GM19438 (cell line): ENCODE results near the gene LIAS.
"Not testable (repeated sequence)": the region's sequence is repeated elsewhere in the genome, so short reads cannot be mapped to it uniquely, and the experiment has no call there.

Experiments
- ATAC-seq: cut with Tn5 transposase; IDR thresholded peaks from one replicate; pipeline ENCODE4 v1.9.1; 2021; ENCODE audit warnings: low read depth; ENCODE audit not compliant: unreplicated experiment

Gene LIAS

DNA sequence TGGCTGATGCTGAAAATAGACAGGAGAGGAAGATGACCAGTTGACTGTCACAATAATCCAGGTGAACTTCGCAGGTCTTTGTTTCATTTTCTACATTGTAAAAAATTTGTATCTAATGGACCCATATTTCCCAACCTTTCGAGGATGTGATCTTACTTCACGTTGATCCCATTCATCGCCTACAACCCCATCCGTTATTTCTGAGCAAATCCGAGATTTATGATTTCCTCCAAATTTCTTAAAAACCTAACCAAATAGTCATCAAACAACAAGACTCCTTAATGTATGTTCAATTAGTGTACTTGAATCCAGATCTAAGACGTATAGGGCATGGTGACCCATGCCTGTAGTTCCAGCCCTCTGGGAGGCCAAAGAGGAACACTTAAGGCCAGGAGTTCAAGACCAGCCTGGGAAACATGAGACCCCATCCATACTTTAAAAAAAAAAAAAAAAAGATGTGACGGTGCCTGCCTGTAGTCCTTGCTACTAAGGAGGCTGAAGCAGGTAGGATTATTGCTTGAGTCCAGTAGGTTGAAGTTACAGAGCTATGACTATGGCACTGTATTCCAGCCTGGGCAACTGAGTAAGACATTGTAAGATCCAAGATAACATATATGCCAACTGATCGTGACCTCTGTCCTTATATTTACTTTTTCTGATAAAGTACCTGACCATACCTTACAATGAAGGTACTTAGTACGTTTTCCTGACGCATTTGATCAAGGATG, 5.8 kb upstream of the LIAS start:
- no peak for ATAC-seq

DNA sequence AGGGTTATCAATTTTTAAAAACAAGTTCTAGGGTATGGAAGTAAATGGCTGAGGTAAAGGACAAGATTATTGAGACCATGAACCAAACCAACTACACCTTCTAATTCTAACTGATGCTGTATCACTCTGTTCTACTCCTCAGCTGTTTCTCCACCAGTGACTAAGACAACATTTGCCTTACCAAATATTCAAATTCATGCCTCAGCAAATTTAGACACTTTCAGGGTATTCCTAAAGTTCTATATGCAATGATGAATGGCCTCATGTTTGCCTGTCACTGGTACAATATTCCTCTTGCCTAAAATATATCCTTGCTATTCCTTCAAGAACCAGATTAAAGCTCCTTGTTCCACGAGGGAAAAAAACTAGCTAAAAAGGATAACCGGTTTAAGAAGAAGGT, 5.1 kb upstream of the LIAS start:
- ATAC-seq = no peak

DNA sequence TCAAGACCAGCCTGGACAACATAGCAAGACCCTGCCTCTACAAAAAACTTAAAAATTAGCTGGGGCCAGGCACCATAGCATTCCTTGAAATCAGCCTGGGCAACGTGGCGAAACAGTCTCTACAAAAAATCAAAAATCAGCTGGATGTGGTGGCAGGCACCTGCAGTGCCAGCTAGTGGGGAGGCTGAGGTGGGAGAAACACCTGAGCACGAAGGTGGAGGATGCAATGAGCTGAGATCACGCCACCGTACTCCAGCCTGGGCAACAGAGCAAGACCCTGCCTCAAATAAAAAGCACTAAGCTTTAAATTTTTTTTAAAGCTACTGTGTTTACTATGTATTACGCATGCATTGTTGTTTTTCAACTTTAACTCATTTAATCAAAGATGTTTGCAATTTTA, 3.4 kb upstream of the LIAS start:
- no peak for ATAC-seq

DNA sequence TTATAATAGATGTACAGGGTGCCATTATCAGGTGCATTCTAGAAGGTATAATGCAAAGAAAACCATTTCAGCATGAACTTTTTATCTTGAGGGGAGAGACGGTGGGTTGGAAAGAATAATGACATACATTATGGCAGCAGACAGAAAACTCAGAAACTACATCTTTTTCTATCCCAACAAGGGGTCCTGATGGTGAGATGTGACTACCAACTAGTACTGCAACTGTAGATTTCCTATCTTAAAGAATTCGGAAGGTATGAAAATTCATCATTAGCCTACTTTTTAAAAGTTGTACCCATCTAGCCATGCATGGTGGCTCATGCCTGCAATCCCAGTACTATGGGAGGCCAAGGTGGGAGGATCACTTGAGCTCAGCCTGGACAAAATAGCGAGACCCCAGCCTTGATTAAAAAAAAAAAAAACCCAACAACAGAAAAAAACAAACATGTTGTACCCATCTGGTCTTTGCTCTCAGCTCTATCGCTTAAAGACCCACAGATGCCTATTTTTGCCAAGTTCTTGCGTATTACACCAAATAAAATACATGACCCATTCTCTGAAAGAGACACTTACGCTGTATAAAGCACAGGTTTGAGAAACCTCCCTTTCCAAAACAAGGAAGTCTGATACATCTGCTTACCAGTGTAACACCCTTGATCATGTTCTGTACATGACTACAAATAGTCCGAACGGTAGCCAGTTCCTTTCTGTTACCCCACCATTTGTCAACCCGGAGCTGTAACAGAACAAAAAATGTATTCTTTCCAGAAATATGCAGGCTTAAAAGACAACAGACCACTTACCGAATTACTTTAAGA, 1.7 kb upstream of the LIAS start:
- no peak for ATAC-seq

DNA sequence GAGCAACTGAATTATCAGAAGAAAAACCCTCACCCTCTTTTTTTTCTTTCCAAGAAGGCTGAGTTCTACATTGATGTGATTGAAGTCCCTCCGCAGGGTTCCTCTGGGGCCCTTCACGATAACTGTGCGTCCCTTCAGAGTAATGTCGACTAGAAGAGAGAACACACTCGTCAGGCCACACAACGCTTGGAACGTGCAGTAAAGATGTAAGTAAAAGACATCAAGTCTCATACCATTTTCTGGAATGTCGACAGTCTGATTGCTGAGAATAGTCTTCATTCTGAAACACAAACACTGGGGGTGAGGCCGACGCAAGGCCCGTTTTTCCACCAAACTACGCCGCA, 723 bp upstream of the LIAS start:
- ATAC-seq = not testable (repeated sequence)

DNA sequence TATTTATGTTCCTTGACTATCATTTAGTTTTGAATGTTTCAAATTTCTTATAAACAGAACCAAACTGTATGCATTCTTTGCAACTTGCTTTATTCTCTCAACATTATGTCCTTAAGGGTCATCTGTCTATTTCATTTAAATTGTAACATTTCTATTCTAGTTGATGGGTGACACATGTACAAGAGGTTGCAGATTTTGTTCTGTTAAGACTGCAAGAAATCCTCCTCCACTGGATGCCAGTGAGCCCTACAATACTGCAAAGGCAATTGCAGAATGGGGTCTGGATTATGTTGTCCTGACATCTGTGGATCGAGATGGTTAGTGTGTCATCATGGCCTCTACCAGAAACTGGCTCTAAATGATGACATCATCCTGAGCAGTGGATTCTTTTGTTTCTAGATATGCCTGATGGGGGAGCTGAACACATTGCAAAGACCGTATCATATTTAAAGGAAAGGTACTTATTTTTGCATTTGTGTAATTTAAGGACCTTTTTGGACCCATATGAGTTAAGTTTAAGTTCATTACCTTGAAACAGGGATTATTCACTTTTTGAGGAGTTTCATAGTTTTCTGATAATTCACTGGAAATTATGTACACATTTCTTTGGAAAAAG, 6.1 kb downstream of the LIAS start:
- no peak for ATAC-seq

DNA sequence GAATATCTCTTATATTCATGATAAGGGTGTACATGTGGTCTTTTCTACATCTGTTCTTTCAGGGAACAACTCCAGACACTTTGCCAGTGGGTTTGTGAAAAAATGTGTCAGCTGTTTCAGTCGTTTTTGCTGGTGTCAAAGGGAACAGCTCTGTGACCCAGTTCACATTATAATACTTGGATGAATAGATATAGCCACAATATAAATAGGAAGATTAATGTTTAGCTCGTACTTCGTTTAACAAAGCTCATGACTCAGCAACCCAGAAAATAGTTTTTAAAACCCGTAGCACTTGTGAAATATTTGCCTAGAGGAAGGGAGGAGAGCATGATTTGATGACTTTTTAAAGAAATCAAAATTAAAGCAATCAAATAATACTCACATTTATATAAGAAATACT, 7.9 kb downstream of the LIAS start:
- no peak for ATAC-seq

DNA sequence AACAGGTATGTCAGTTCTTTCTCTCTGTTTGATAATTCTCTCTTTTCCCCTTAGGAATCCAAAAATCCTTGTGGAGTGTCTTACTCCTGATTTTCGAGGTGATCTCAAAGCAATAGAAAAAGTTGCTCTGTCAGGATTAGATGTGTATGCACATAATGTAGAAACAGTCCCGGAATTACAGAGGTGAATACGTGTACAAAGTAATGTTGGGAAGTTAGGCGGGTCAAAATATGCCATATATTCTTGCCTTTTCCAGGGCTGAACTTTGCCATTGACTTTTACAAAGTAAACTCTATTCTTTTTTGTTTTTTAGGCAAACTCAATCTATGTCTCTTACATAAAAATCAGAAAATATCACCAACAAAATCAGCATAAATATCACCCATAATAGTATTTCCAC, 8.6 kb downstream of the LIAS start:
- no peak for ATAC-seq

DNA sequence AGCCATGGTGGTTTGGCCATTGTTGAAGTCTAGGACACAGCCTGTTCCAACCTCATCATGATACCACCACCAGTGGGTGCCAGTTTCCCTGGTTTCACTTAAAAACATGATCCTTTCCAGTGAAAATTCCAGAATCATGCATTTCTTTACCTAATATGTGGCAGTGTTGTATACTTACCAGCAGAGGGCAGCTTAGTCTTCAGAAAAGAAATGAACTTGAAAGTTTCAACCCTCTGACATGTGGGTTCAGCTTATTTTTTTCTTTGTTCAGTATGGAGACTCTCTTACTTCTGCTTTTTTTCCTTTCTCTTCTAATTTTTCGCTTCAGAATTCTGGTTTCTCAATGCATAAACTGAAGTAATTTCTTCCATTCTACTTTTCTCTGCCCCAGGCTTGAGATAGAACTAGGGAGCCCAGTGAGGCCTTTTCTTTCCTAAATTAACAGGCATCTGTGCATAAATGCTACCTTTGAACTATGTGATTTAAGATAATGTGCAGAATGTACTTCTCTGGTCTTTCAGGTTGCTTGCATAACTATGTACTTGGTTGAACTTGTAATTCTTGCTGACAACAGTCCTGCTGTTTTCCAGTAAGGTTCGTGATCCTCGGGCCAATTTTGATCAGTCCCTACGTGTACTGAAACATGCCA, 10.7 kb downstream of the LIAS start:
- ATAC-seq = peak; percentile 72

DNA sequence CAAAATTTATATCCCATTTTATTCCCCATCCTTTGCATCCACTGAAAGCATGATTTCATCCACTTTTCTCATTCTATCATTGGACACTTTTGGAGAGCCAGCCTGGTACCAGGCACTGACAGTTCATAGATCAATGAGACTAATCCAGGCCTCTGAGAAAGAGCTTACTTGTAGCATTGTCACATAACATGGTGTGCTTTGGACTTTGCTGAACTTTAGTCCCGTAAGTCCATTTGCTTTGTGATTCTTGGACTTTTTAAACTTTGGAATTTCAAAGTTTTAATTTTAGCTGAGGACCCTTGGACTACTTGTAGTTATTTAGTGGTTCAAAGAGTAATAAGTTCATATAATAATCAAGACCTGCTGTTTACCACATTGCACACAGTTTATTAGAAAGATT, 11.5 kb downstream of the LIAS start:
- ATAC-seq = no peak

DNA sequence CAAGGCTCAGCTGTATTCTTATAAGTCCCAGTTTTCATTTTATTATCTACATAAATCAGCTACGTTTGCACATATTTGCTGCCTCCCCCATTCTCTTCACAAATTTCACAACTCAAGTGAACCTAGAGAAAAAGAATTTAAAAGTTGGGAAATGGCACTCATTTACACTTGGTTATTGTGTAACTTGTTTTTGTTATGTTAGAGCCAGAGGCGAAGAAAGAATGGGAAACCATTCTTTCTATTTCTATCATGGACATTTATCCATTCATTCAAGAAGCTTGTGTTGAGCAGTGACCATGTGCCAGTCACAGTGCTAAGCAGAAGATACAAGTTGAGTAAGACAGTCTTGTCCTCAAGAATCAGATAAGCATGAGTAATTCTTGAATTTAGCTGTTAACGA, 13.5 kb downstream of the LIAS start:
- ATAC-seq = no peak

DNA sequence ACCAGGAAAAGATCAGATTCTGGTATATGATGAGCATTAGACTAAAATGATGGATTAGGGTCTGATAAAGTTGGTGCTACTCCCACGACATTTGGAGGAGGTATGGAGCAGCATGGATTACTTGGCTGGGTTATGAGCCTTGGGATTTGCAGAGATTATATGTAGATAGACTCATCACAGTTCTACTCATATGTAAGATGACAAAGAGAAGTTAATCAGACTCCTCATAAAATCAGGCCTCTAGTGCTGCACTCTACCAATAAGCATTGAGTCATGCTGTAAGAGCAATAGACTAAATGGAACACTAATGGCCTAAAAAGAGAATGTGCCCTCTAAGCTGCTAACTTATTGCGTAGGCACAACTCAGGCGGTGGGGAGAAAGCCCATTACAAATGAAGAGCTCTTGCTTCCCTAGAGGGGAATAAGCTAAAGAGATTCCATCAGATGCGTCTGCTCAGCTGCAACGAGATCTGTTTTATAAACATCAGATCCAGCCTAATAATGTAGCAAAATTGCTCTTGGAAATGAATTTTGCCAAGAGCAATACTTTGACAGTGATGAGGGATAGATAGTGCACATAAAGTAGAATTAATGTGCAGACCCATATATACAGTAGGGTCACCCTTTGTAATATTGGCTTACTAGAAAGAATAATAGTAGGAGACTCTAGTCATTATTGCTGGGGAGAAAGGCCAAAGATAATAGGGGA, 17.5 kb downstream of the LIAS start:
- no peak for ATAC-seq

DNA sequence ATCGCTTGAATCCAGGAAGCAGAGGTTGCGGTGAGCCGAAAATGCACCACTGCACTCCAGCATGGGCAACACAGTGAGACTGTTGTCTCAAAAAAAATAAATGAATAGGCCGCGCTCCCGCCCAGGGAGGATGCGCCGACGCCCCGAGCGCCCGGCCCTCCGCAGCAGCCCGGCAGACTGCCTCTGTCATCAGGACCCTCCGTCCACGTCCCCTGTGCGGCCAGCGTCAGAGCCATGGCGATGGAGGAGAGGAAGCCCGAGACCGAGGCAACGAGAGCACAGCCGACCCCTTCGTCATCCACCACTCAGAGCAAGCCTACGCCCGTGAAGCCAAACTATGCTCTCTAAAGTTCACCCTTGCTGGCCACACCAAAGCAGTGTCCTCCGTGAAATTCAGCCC, 21.4 kb downstream of the LIAS start:
- ATAC-seq = no peak

DNA sequence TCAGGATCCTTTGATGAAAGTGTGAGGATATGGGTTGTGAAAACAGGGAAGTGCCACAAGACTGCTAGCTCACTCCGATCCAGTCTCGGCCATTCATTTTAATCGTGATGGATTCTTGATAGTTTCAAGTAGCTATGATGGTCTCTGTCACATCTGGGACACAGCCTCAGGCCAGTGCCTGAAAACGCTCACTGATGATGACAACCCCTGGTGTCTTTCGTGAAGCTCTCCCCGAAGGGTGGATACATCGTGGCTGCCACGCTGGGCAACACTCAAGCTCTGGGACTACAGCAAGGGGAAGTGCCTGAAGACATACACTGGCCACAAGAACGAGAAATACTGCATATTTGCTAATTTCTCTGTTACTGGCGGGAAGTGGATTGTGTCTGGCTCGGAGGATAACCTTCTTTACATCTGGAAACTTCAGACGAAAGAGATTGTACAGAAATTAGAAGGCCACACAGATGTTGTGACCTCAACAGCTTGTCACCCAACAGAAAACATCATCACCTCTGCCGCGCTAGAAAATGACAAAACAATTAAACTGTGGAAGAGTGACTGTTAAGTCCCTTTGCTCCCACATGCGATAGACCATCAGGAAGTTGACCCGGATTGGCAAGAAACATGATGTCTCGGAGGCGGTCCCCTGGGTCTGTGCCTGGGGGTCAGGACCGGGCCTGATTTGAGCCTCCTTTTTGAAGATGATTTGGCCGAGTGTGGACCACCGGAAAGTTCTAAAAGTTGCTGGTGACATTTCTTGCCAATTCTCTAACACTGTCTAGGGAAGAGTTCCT, 22.2 kb downstream of the LIAS start:
- ATAC-seq = no peak

DNA sequence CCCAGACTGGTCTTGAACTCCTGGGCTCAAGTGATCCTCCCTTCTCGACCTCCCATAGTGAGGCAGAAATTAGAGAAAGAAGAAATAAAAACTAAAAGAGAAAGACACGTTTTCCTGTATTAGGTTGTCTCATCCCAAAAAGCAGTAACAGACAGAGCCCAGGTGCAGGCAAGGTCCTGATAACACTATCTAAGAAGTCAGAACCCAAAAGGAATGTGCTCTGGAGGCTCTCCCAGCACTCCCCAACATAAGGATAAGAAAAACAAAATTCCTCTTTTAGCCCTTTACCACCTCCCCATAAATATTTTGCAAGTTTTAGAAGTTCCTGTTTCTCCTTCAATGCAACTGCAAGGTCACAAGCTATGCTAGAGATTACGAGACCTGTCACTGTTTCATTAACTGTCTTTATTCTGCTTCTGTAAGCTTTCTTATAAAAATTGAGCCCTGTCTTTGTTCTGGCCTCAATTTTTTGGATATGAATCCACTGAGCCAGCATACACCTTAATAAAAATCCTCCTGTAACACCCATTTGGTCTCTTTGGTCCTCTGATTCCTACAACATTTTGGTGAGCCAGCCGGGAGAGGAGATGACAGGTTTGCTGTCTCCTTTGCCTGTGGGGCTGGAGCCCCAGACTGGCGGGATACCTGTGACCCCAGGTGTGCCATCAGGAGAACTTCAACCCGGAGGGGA, 25.9 kb downstream of the LIAS start:
- ATAC-seq = no peak

DNA sequence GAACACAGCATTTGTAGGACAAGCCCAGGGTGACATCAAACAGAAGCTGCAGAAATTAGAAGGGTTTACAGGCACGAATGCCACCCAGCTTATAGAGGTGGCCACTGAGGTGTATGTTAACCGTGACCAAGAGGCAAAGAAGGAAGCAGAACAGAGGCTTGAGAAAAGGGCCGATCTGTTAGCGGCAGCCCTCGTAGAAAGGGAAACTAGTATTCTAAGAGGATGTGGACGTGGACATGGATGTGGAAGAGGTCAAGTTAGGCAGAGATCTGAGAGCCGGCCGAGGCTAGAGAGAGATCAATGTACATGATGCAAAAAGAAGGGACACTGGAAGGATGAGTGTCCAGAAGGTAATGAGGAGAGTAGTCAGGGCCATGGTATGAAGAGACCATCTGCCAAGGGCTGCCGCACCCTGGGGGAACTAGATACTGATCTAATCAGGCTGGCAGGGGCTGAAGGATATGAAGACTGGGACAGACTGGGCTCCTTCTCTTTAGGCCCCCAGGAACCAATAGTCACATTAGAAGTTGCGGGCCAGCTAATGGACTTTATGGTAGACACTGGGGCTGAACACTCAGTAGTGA, 27.5 kb downstream of the LIAS start:
- ATAC-seq = no peak

DNA sequence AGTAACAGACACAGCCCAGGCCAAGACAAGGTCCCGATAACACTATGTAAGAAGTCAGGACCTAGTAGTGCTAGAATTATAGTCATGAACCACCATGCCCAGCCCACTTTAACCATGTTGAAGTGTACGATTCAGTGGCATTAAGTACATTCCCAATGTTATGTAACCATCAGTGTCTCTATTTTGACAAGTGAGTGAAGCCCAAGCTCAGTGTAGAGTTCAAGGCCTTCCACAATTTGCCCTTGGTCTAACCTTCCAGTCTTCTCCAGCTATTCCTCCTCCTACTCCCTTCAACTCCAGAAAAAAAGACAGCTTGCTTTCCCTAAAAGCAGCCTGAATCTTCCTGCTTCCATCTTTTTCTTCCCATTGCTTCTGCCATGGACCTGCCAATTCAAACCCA, 31.5 kb downstream of the LIAS start:
- no peak for ATAC-seq

DNA sequence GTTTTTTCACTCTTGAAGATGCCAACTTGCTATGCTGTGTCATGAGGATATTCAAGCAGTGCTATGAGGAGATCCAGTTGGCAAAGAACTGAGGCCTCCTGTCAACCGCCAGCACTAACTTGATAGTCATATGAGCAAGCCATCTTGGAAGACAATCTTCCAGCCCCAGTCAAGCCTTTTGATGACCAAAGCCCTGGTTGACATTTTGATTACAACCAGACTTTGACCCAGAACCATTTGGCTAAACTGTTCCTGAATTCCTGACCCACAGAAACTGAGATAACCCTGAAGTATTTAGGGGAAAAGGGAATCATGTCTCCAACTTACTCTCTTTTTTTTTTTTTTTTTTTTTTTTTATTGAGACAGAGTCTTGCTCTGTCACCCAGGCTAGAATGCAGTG, 35.5 kb downstream of the LIAS start:
- ATAC-seq = no peak
